CD4-positive, alpha-beta T cell treated with Interleukin-21 for 1 hour (primary cell): ENCODE results near the gene ENTHD1.

Experiments used
- DNase-seq: peaks from one replicate; pipeline ENCODE4 v3.0.0-alpha.2; 2020

ENTHD1 gene, protein sequence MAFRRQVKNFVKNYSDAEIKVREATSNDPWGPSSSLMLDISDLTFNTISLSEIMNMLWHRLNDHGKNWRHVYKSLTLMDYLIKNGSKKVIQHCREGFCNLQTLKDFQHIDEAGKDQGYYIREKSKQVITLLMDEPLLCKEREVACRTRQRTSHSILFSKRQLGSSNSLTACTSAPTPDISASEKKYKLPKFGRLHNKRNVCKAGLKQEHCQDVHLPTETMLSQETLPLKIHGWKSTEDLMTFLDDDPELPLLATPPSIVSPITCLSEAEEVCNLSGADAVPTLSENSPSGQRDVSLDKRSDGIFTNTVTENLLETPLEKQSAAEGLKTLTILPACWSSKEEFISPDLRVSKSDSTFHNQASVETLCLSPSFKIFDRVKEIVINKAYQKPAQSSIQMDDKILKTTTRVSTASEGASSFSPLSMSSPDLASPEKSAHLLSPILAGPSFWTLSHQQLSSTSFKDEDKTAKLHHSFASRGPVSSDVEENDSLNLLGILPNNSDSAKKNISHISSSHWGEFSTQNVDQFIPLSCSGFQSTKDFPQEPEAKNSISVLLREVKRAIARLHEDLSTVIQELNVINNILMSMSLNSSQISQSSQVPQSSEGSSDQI

DNA sequence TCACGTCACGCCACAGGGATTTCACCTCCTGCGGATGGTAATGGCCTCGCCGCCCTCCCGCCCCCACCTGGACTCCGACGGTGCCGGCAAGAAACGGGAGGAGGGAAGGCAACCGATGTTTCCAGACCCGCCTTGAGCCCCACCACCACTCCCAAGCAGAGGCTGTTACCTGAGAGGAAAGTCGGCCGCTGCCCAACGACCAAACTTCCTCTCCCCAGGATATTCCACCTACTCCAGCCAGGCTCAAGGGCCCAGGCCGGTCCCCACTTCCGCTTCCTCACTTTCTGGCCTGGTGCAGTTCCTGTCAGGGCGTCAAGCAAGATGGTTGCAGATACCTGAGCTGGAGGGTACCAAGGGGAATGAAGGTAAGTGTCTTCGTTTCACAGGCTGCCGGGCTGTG is at the start of gene ENTHD1:
TSS of gene ENTHD1 (minus strand) at position 235 of the 400 bp plus-strand sequence. CDS start 6,012 bp downstream, outside the sequence.
- DNase-seq = no peak

DNA sequence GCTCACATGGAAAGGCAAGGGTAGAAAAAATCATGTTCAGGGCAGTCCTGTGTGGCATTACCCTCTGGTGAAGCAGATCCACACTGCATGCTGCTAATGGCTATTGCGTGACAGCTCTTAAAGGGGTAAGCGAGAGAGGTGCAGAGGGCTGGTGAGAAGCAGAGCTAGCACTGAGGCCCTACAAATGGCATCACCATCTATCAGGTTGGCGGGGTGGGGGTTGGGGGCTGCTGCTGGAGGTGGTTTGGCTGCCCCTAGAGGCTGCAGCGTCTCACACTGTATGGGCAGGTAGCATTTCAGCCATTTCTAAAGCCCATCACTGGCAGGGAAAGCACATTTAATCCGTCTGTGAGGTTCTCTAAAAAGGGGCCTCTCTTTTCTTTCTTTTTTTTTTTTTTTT is 49.8 kb upstream of the ENTHD1 start:
- DNase-seq = peak; percentile 47

DNA sequence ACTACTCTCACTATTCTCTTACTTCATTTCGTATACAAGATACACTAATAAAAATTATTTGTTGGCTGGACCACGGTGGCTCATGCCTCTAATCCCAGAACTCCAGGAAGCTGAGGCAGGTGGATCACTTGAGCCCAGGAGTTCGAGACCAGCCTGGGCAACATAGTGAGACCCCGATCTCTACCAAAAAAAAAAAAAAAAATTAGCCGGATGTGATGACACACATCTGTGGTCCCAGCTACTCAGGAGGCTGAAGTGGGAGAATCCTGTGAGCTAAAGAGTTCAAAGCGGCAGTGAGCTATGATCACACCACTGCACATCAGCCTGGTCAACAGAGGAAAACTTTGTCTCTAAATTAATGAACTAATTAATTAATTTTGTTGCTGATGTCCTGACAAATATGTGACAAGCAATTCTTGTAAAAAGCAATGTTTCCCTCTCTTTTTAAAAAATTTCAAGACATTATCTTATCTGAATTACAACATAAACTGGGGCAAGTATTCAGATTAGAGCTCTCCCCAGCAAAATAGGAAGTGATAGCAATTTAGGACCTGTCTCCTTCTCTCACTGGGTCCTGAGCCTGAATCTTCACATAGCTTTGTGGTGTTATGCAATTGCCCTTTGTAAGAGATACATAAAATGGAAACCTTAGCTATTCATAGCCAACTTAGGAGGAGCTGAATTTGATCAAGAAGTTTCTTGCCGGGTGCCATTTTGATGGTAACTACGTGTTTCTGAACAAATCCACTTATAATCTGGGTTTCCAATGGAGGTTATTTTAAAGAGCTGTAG is 49.1 kb upstream of the ENTHD1 start:
- no peak for DNase-seq

- DNase-seq = no peak
Measured at GRCh38 chr22:39941601-39942000, 48.0 kb upstream of the ENTHD1 start.

DNA sequence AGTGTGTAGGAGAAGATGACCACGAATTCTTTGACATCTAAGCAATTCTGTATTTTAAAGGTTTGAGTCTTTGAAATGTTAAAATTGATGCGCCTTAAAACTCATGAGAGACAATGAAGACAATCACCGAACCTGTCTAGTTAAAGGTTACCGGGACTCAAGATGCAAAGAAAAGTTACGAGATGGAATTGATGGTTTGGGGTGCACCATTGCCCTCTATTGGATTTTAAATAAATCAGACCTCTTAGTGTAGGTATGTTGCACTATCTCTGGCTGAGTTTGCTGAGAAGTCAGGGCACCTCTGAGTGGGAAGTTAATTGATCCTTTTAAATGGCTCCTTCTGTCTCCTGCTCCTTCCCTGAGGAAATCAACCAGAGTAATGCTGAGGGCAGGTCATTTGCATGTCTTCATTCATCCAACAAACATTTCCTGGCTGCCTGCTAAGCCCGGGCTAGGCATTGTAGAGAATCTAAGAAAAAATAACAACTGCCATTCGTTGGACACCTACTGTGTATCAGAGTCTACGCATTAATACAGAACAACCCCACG is 47.3 kb upstream of the ENTHD1 start:
- peak; percentile 71 for DNase-seq

GRCh38 chr22:39939830-39940229 is 46.3 kb upstream of the ENTHD1 start:
- no peak for DNase-seq

- DNase-seq = no peak
Measured at GRCh38 chr22:39938509-39939111, 45.0 kb upstream of the ENTHD1 start.

GRCh38 chr22:39937906-39938305 is 44.3 kb upstream of the ENTHD1 start:
- DNase-seq = peak; percentile 53

GRCh38 chr22:39936523-39937145 is 43.1 kb upstream of the ENTHD1 start:
- DNase-seq = no peak

DNA sequence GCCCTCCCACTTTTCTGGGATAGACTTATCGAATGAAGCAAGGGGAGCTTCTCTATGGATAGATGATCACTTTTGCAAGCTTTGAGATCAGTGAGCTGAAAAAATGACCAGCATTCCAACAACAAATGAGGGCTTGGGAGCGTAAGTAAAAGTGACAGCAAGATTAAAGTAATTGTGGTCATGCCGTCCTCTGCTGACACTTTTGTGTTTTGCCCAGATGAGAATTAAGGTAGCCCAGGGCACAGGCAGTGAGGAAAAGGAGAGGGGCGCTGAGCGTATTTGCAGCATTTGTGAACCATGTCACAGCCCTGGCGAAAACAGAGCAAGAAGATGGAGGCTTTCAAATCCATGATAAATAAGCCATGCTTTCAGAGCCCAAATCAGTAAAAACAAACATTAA is 42.1 kb upstream of the ENTHD1 start:
- no peak for DNase-seq

- no peak for DNase-seq
Measured at GRCh38 chr22:39935116-39935515, 41.6 kb upstream of the ENTHD1 start.

DNA sequence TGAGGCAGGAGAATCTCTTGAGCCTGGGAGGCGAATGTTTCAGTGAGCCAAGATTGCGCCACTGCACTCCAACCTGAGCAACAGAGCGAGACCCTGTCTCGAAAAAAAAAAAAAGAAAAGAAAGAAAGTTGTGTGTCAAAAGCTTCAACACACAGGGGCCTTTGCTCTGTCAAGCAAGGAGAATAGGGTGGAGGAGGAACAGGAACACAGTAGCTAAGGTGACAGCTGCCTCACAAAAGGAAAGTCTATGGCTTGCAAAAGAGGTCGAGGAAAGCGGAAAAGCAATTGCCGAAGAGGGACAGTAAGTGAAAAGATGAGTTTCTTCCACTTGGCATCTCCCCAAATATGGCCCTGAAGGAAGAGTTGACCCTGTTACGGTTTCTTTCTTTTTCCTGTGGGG is 40.2 kb upstream of the ENTHD1 start:
- DNase-seq = no peak

- peak; percentile 72 for DNase-seq
Measured at GRCh38 chr22:39932918-39933649, 39.5 kb upstream of the ENTHD1 start.

DNA sequence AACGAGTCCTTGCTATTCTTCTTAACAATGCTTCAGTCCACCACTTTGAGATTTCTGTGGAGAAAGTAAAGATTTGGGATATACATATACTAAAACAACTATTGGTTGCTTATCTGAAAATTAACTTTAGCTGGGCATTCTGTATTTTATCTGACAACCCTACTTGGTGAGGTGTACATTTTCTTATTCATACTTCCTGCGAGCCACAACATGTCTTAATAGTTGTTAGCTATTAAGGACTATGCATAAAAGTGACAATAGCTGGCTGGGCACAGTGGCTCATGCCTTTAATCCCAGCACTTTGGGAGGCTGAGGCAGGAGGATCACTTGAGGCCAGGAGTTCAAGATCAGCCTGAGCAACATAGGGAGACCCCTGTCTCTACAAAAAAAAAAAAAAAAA is 38.6 kb upstream of the ENTHD1 start:
- DNase-seq = no peak

- no peak for DNase-seq
Measured at GRCh38 chr22:39931251-39931650, 37.7 kb upstream of the ENTHD1 start.

DNA sequence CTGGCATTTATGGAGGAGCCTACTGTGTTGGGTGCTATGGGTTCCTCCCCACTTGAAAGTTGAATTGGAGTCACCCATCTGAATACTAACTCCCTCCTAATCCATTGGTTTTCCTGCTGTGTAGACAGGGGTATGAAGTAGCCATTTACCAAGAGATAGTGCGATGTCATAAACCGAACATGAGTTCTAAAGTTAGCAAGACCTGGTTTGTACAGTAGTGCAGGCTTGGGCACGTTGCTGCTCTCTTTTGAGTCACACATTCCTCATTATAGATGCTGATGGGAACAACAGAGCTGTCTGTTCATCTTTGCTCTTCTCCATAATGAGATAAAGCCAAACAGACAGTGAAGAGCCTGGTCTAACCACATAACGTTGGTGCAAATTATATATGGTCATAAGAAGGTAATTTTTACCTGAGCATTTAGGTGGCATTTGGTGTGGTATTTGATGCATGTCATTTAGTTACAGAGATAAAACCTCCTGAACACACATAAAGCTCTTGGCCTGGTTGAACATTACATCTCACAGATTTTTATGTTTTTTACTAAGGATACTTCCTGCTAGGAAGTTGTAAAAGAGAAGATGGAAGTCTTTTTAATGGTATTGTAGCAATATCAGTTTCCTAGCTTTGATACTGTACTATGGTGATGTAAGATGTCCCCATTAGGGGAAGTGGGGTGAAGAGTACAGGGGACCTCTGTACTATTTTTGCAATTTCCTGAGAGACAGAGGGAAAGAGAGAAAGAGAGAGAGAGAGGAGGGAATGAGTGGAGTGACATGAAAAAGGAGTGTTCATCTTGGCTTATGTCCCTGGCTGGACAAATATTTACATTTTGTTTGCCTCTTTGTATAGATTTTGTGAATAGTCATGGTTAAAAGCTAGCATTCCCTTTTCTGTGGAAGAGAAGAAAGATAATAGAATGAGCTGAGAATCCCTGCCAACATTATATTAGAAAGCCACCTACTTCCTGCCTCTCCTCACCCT is 35.3 kb upstream of the ENTHD1 start:
- no peak for DNase-seq

DNA sequence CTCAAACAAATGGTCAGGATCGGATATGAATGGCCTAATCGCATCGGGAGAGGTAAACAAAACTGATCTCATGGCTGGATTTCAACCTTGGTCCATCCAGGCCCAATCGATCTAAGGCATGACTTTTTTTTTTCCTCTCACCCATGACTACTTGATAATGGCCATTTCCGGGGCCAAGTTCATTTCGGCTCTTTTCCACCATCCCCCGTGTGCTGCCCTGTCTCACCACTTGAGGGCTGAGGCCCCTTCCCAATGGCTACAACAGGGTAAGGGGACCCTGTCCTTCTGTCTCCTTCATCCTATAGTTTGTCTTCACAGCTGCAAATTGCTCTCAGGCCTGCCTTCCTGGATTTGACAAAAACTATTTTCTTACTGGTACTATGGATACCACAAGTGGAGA is 34.0 kb upstream of the ENTHD1 start:
- no peak for DNase-seq

DNA sequence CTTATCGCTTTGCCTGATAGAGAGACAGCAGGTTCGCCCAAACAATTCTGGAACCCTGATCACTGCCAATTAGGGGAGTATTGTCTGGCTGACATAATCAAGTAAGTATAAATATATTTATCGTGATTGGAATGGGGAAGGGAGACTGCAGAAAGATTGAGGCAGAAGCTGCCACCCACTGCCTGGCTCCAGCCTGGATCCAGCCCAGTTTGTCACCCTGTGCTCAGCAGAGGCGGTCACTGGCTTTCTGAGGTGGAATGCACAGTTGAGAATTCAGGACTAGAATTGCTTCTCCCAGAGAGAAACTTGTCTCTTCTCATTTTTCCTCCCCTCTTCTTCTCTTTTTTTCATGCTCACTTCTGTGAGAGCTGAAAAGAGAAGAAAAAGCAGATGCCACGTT is 33.2 kb upstream of the ENTHD1 start:
- no peak for DNase-seq

DNA sequence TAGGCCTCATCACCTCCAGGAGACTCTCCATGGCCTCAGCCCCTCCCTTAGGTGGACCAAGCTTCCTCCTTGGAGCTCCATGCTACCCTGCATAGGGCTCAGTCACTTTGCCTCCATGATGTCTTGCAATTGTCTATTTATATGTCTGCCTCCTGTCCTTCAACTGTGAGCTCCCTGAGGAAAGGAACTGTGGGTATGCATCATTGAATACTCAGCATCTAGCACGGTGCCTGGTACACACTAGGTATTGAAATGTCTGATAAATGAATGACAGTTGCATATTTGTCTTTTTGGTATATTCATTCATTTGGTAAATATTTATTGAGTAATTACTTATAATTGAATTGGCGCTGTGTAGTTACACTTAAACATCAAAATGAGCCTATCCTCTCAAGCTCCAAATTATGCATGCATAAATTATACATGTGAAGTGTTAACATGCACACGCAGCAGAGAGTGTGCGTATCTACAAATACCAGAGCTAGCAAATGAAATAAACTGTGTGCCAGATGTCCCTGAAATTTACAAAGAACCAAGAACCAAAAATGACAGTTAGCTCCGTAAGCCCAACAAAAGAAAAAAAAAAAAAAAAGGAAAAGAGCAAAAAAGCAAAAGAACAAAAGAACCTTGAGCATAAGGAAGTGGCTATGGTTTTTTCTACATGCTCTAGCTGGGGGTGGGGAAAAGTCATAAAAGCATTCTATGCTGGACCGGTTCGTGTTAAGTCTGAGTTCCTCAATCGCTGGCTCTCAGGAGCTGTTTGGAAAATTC is 32.5 kb upstream of the ENTHD1 start:
- DNase-seq = peak; percentile 45

- no peak for DNase-seq
Measured at GRCh38 chr22:39925273-39925672, 31.7 kb upstream of the ENTHD1 start.
